ENCODE results near the gene NUP210.
A peak's percentile ranks its signal among the peaks of the same experiment; 100 is the strongest.
"Not testable (repeated sequence)": the region's sequence is repeated elsewhere in the genome, so short reads cannot be mapped to it uniquely, and the experiment has no call there.

NUP210 gene

DNA sequence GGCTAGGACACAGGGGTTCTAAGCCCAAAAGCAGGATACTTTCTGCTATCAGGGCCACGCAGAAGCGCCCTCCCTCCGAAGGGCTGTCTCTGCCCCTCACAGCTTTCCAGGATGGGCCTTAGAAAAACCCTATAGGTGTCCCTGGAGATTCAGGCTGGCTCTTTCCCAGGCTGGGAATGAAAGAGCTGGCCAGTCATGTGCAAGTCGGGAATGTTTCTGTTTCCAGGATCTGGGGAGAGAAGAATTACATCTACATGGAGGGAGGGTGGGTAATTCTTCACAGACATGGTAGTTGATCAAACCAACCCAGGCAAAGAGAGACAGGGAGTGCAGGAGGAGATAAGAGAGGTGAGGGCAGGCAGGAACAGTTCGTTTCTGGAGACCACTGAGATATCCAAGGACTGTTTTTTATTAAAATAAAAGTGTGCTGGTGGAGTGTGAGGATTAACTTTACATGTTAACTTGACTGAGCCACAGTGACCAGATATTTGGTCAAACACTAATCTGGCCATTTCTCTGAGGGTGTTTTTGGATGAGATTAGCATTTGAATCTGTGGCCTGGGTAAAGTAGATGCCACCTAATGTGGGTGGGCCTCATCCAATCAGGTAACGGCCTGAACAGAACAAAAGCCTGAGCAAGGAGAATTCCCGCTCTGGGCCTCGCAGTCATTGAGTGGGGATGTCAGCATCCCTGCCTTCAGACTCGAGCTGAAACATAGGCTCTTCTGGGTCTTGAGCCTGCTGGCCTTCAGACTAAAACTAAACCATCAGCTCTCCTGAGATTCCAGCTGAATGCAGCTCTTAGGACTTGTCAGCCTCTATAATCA, 15.3 kb downstream of the NUP210 start:
- no peak for DNase-seq

DNA sequence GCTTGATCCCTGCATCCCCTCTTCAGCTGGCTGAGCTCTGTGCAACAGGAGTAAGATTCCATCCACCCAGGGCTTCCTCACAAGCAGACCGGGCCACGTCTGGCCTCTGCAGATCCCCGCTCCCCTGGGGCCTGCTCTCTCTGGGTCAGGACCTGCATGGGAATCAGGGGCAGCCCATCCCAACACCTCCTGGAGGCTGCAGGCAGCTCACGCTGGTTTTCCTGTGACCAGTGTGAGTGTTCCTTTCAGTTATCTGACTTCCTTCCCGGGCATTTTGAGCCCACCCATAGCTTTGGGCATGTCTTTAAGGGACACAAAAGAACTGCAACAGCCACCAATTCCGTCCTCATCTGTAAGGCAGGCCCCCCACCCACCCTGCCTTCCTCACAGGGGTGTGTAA, 16.3 kb downstream of the NUP210 start:
- DNase-seq: no peak

DNA sequence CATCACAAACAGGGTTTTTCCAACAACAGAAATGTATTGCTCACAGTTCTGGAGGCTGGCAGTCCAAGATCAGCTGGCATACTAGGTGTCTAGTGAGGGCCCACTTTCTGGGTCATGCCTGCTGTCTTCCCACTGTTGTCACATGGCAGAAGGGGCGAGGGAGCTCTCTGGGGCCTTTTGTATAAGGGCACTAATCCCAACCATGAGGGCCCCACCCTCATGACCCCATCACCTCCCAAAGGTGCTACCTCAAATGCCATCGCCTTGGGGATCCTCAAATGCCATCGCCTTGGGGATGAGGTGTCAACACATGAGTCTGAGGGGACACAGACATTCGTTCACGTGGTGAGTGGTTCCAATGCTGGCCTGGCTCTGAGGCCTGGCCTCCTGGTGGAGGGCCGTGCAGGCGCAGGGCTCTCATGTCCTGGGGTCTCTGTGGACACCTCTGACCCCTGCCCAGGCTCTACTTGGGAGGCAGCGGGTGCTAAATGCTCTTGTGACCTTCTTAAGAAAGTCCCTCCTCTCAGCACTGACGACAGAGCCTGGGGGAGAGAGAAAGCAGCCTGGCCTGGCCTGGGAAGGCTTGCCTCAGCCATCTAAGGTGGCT, 16.8 kb downstream of the NUP210 start:
- no peak for DNase-seq

DNA sequence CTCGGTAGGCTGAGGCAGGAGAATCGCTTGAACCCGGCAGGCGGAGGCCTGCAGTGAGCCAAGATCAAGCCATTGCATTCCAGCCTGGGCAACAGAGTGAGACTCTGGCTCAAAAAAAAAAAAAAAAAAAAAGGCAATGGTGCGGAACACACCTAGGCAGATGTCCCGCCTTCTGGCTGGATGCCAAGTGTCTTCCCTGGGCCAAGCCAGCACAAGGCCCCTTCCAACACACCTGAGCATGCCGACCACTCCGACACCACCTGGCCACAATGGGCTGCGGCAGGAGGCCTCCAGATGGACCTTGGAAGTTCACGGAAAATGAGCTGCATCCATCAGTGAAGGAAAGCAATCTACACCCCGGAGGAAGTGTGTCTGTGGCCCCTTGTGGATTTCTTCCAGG, 19.0 kb downstream of the NUP210 start:
- peak; percentile 69 for DNase-seq

DNA sequence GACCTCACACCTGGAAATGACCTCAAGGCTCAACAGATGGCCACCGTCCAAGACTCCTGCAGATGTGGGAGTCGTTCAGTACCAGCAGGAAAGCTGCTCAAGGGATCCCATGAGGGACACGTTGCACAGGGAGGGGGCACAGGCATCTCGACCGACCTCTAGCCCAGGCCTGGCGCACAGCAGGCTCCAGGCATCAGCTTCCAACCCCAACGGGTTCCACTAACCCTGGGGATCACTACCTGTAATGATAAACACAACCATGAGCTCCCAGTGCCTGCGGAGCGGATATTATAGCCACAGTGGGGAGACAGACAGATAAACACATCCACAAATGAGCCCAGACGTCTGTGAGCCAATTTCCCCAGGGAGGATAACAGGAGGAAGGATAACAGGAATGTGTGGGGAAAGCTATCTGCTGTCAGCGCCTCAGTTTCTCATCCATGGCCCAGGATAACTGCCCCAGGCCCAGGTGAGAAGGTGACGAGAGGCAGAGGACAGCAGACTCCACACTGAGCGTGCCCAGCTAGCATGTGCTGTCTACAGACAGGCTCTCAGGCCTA, 19.9 kb downstream of the NUP210 start:
- DNase-seq: no peak

DNA sequence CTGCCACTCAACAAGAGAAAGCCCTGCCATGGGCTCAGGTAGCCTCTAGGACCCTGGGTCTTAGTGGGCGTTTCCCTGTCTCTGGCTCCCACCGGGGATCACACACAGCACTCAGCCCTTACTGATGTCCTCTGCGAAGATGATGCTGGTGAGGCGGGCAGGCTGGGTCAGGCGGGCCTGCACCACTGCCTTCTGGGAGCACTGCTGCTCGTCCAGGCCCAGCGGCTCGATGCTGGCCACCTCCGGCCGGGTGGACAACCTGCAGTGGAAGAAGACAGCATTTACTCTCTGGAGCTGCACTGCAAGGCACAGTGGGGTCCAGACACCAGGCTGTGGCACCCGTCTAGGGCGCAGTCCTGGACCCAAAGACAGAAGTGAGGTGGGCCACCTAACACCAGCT, 20.5 kb downstream of the NUP210 start:
- DNase-seq: no peak

DNA sequence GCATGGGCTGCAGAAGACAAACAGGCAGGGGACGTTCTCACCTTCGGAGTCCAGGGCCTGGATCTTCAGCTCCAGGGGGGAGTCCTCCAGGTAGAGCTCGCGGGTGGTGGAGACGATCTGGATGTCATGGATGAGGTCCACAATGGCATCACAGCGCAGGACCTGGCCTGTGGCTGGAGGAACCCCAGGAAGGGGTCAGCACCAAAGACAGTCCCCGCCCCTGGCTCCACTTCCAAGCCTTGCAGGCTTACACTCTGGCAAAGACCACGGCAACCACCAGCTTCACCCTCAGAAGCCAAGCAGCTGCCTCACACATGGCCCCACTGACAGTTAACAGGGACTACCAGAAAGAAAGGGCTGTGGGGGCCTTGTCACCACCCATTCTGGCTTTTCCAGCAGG, 22.8 kb downstream of the NUP210 start:
- no peak for DNase-seq

DNA sequence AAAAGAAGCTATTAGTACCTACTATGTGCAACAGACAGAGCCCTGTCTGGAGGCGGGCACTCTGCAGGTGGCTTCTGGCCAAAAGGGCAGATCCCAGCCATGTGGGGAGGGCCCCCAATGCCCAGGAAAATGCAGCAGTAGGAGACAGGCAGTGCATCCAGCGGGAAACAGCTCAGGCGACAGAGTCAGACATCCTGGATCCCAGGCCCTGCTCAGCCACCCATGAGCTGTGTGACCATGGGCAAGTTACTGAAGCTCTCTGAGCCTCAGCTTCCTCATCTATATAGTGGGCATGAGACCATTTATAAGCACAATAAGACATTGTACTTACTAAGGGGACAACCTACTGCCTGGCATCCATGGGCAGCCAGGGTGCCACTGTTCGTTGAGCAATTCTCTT, 25.8 kb downstream of the NUP210 start:
- no peak for DNase-seq

DNA sequence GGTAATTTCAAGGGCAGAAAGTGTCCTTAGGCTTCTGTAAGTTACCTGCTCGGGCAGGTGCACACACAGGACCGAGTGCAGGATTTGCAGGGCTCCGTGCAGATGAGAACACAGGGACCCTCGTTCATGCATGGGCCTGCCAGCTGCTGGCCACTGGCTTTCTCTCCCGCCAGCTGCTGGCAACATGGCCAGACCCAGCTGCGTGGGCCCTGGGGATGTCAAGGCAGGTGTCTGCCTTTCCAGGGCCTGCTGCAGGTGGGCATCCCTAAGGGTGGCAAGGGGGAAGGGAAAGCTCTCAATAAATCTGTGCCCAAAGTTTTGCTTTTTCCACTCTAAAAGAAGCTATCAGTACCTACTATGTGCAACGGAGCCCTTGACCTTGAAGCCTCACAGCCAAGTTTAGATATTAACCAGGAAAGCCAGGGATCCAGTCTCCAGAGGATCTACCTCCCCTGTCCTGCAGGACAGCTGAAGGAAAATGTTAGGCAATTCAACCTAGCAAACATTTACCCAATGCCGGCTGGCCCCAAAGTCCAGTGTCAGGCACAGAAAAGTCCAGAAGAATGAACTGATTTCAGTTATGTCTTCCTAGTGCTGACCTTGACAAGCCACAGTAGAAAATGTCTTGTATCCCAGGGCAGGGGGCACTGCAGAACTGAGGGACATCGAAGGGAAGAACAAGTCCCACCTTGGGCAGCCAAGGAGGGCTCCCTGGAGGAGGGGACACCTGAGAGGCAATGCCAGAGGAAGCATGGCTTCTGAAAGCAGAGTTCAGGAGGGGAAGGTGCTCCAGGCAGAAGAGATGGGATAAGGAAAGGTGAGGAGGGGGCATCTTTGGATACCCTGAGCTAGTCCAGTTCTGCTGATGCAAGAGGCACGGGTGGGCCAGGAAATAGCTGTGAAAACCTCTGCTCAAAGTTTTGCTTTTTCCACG, 26.4 kb downstream of the NUP210 start:
- DNase-seq: no peak

DNA sequence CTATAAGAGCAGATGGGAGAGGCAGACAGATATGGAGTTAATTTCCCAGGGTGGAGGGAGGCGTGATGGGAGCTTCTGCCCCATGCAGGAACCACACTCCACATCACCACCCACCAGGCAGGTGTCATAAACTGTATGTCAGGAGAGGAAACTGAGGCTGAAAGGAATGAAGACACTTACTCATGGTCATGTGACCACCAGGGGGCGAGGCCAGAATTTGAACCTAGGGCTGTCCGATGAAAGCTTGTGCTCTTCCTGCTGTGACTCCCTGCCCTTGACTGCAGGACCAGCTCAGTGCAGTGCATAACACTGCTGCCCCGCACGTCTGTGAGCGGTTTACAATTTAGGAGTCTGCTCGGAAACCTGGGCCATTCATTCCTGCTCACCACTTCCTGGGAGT, 28.8 kb downstream of the NUP210 start:
- no peak for DNase-seq

DNA sequence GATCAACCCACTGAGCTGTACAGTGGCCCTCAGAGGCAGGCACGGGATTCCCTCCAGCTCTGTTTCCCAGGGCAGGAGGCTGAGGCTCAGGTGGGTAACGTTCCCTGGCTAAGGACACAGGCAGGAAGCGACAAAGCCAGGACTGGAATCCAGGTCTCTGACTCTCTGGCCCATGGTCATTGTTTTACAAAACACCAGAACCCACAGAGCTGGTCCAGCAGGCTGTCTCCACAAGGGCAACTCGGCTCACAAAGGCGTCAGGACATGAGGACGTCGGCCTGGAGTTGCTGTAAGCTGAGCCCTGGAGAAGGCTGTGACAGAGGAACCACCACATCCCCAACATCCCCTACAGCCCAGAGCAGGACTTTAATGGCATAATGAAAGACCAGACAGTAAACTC, 30.7 kb downstream of the NUP210 start:
- no peak for DNase-seq

DNA sequence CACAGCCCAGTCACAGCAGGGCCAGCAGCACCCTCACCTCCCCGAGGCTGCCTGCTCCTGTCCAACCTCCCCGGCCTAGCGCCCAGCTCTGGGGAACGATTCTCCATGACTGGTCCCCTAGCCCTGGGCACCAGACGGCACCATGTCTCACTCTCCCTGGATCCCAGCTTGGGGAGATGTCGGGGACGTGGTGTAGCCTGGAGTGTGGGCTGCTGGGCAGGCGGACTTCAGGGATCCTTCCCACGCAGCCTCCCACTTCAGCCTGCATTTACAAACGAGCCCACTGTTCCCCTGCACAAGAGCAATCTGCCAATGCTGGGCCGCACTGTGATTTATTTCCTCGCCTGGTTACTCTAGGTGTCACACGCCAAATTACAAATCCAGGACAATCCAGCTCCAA, 31.3 kb downstream of the NUP210 start:
- DNase-seq: no peak

DNA sequence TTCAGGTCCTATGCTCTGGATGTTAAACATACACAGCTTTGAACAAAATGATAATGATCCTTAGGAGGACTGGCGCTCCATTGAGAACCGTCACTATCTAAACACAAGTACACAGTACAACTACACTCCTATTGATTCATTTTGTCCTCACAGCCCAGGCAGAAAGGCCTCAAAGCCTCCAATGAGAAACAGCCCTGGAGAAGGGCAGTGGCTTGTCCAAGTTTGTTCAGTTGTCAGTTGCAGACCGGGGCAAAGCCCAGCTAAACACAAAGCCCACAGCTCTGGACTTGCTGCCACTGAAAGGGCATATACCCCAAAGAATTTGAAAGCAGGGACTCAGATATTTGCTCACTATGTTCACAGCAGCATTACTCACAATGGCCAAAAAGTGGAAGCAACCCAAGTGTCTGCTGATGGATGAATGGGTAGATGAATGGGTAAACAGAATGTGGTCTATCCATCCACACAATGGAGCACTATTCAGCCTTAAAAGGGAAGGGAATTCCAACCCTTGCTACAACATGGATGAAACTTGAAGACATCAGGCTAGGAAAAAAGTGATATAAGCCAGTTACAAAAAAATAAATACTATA, 34.7 kb downstream of the NUP210 start:
- DNase-seq: no peak

DNA sequence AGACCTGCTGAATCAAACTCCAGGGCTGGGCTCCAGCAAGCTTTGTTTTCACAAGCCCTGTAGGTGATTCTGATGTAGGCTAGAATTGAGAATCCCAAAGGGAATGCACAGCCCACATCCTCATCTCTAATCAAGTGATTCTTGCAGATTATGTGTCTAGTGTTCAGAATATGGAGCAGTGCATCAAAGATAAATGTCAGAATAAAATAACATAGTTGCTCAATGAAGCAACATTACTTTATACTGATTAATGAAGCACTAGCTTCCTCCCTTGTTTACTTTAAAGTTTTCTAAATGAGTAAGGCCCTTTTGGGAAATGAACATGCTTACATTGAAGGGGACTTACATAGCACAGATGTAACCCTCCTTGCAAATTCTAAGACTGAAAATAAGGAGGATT, 39.2 kb downstream of the NUP210 start:
- DNase-seq: no peak

DNA sequence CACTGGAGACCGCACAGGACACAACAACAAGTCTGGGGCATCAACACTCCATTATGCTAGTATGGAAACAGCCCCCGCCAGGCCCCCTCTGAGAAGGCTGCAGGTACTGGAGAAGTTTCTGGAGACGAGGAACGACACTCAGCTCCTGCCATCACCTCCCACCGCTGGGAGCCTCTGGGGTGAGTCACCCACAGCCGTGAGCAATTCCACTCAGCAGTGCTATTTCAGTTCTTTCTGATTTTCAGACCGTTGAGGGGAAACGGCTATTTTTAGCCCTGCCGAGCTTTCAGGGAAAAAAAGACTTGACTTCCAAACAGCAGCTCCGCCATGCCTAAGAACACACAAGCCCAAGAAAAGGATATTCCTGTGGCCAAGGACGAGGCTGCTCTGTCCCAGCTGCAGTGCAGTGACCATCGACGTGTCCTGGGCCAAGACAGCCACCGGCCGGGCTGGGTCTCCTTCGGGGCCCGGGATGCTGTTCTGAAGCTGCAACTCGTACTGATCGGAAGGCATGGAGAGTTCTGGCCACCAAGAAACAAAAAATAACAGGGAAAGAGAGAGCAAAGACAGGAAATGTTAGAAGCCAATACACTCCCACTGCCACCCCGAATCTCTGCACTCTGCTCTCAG, 40.8 kb downstream of the NUP210 start:
- no peak for DNase-seq

DNA sequence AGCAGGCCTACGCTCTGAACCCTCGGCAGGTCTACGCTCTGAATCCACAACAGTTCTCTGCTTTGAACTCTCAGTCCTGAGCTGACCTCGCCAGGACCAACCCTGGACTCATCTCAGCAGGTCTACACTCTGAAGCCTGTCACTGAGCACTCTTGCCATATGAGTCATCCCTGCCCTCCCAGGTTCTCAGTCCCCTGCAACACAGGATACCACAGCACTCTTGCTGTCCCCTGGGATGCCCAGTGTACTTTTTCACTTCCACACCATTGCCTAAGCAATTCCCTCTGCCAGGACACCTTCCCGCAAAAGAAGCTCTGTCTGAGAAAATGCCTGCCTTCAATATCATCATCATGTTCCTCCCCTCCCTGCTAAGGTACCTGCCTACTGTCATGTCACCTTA, 42.0 kb downstream of the NUP210 start:
- DNase-seq: no peak

DNA sequence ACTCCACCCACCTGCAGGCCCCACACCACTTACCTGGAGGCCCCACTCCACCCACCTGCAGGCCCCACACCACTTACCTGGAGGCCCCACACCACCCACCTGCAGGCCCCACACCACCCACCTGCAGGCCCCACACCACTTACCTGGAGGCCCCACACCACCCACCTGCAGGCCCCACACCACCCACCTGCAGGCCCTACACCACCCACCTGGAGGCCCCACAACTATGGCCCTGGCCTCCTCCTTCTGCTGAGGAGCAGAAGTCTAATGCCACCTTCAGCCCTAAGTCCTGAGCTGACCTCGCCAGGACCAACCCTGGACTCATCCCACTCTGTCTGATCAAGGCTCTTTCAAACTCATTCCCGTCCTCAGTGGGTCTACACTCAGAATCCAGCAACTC, 42.4 kb downstream of the NUP210 start:
- DNase-seq: not testable (repeated sequence)

DNA sequence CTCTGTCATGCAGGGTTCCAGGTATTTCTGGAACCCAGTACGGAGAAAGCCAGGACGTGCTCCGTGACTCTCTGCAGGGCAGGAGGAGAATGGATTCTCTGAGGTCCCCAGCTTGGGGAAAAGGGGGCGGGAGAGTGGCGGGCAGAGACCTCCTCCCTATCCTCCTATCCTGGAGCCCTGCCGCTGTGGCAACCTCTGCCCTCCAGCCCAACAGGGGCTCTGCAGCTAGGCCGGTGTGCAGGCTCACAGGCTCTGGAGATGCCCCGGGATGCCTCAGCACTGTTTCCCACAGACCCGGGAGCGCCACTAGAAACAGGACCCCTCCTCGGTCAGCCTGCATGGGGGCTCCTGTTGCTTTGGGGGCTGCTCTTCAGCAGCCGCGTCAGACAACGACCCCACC, 43.1 kb downstream of the NUP210 start:
- no peak for DNase-seq

DNA sequence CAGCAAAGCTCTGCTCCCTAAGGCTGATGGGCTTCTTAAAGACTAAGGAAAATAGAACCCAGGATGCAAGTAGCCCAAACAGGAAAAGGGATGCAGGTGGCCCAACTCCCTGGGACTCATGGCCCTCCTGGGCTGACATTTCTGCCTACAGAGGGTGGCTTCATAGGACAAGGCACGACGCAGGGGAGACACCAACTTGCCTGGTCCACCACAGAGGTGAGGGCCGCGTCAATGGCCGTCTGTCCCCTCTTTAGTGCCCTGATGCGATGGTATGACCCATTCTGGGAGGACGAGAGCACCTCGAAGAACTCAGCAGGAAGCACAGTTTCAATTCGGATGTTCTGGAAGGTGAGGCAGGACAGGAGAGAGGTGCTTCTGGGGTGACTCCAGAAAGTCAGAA, 44.0 kb downstream of the NUP210 start:
- no peak for DNase-seq

DNA sequence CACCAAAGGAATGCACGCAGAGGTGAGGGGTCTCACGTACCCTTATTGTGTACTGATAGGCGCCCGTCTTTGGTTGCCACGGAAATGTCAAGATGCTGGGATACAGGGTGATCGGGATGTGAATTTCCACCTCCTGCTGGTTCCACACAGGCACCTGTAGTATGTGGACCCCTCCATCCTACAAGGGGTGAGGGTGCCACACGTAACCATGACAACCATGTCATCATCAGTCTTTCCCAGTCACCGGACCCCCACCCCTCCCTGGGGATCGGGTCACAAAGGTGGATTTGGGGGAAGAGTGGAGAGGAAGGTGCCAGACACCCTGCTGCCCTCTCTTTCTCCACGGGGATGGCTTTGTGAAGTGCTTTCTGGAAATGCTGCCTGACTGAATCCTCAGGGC, 44.7 kb downstream of the NUP210 start:
- no peak for DNase-seq

DNA sequence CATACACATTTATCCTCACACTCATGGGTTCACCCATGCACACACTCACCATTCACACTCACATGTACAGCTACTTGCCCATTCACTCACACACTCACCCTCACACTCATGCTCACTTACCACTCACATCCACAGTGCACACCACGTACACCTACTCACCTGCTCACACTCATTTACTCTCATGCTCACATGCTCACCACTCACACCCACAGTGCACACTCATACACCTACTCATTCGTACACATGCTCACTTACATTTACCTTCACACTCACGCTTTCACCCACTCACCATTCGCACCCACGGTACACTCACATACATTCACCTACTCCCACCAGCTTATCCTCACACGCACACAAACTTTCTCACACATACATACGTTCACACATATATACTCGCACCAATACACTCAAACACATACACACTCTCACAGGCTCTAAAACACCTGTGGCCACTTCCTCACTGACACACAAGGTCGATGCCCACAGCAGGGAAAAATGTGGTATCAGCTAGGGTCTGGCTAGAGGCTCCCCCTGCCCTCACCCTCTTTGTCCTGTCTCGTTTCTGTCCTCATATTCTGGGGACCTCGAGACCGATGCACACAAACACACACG, 46.0 kb downstream of the NUP210 start:
- no peak for DNase-seq

DNA sequence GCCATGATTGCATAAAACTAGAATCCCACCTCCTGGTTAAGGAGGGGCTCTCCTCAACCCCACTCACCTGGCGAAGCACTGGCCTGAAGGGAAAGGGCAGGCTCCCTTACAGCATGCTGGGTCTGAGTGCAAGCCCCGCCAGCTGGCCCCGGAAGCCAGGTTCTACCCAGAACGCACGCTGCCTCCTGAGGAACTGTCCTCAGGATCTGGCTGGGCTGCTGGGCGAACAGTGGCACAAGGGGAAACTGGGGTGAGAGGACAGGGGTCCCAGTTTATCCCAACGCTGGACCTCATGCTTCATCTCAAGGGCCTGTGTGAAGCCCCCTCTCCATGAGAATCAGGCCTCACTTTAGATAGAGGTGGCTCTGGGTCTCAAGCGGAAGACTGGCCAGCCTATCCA, 47.5 kb downstream of the NUP210 start:
- no peak for DNase-seq
